Measurements from ENCODE around the gene KIF17.
"Not testable (repeated sequence)": the region's sequence is repeated elsewhere in the genome, so short reads cannot be mapped to it uniquely, and the experiment has no call there.

The KIF17 gene

DNA sequence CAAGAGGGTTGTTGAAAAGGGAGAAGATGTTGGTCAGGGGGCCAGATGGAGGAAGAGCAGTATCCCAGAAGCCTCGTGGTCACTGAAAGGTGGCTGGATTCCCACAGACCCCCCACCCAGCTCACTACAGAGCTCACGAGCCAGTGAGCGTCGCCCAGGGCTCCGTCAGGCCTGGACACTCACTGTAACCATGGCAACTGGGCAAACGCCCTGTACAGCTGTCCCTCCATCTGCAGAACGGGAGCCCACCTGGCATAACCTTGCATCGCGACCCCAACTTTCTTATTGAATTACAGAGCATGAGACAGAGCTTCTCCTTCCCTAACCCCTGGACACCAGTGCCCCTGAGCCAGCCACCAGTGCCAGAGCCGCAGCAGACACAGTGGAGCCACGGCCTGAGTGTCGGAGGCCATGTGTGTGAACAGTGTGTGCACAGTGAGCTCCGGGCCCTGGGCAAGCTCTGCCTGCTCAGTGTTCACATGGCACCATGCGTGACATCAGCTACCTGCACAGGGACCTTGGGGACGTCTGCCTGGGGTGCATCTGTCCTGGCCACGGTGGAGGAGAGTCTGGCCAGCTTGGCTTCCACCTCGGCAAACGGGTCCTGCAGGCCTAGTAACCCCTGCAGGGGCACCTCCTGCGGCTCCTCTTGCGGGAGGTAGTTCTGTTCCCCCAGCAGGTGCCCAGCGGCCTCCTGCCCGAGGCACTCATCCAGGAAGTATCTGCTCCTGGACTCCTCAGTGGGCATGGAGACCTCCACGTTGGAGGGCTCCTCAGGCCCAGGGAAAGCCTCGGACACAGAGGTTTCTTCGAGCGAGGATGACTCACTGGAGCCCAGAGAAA is 30.7 kb downstream of the KIF17 start:
- no peak for DNase-seq (ENCODE audit: low read depth)

DNA sequence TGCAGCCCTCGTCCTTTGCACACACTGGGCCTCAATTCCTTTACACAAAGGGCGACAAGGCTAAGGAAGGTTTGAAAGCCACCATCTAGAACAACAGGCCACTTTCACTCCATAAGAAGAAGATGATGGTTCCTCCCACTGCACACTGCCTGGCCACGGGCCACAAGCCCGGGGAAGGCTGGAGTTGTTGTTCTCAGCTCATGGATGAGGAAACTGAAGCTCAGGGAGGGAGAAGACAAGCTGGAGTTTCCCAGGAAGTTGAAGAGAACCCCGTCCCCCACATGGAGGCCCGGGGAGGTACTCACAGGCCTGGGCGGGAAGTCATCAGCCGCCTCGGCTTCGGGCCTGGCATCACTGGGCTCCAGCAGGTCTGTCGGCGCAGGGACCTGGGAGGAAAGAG is 32.1 kb downstream of the KIF17 start:
- no peak for DNase-seq (ENCODE audit: low read depth)

DNA sequence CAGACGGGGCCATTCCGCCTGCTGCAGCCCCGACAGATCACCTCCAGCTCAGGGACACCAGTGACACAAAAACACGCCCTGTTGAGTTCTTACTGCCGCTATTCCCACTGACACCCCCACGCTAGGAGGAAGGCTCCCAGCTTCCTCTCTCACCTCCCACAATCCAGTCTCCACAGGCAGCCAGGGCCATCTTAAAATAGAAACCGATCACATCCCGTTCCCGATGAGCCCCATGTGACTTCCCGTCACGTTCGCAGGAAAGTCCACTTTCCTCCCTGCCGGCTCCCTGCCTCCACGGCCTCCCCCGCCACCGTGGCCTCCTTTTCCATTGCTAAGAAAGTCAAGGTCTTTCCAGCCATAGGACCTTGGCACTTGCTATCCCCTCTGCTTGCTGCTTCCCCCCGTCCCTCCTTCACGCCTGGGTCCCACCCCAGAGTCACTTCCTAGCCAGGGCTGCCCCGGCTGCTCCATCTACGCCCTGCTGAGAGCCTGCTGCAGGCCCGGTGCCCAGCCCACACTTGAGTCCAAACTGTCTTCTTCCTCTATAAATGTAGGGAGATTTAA is 32.6 kb downstream of the KIF17 start:
- no peak for DNase-seq (ENCODE audit: low read depth)

DNA sequence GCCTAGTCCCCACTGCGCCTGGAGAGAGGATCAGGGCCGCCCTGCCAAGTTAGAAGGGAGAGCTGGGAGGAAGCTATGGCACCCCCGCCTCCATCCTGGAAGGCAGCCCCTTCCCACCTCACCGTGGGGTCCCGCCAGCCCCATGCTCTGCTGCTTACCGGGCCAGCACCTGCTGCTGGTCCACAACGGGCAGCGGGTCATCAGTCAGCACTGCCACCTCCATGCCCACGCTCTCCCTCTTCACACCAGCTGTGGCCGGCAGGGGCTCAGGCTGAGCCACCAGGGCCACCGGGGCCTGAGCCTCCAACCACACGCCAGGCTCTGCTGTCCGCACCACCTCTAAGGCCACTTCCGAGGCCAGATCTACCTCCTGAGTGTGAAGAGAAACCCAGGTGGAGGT is 33.2 kb downstream of the KIF17 start:
- no peak for DNase-seq (ENCODE audit: low read depth)

DNA sequence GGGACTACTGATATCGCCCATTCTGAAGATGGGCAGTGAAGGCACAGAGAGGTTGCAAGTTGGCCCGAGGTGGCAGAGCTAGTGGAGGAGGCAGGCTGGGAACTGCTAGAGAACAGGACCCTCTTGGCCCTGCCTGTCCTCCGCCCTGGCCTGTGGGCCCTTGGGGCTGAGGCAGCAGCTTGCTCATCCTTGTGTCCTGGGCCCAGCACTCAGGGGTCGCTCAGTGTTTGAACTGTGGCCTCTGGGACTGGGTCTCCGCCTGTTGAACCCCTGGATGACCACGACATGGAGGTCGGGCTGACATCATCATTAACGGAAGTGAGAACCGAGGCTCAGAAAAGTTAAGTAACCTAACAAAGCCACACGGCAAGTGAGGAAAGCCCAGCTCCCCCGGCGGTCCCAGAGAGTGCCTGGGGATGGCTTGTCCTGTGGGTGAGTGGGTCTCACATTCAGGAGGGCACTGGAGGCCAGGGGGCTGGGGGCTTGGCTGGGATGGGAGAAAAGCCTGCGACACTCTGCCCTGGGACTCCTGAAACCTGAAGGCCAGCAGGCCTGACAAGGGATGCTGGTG is 33.7 kb downstream of the KIF17 start:
- DNase-seq (ENCODE audit: low read depth): no peak

DNA sequence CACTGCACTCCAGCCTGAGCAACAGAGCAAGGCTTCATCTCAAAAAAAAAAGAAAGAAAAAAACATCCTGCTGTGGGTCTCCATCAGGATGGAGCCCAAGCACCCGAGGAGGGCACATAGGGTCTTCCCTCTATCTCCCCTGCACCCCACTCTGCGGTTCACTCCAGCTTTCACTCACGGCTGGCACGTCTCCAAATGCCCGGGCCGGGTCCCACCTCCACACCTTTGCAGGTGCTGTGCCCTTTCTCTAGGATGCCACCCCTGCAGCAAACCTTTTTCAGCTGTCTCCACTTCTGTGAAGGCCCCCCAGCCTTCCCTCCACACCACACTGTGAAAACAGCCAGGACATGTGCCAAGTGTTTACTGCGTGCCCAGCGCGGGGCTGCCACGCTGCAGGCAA is 34.2 kb downstream of the KIF17 start:
- no peak for DNase-seq (ENCODE audit: low read depth)

DNA sequence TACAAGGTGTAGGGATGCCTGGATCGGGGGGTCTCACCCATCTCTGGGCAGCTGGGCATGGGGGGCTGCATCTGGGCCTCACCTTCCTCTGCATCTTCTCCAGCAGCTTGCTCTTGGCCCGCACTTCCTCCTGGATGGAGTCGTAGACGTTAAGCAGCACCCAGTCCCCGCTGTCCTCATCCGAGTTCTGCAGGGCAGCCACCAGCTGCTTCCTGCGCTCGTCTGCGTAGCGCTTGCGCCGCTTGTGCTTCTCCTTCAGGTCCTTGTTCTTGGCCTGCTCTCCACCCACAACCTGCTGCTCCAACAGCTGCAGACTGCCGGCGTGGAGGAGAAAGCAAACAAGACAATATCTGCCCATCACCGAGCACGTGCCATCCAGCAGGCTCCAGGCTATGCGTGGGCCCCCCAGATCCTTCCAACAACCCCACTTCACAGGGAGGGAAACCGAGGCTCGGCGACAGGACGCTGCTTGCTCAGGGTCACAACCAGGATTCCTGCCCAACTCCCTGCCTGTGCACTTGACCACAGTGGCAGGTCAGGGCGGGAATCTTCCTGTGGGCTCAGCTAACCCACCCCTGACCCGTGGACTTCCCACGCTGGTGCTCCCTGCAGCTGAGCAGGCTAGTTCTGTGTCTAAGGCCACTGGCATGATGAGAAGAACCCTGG is 35.1 kb downstream of the KIF17 start:
- no peak for DNase-seq (ENCODE audit: low read depth)

DNA sequence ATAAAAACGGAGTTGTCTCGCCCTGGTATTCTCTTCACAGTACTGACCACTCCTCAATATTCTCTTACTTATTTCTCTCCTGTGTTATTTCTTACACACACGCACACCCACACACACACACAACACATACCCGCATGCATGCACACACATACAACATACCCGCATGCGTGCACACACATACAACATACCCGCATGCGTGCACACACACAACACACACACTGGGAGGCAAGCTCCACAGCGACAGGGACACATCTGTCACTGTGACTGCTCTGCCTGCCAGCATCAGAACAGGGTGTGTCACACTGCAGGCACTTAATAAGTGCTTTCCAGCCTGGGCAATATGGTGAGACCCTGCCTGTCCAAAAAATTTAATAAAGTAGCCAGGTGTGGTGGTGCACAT is 35.8 kb downstream of the KIF17 start:
- no peak for DNase-seq (ENCODE audit: low read depth)

DNA sequence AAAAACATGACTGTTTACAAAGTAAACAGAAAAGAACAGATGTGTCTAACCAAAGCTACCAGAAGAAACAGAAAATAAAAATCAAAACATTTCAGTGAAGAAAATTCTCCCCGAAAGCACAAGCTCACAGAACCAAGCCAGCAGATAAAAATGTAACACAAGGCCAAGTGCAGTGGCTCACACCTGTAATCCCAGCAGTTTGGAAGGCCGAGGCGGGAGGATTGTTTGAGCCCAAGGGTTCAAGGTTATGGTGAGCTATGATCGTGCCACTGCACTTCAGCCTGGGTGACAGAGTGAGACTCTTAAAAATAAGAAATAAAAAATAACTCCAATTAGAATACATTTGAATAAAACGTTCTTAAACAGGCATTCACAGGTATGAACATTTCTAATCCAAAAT is 37.5 kb downstream of the KIF17 start:
- no peak for DNase-seq (ENCODE audit: low read depth)

DNA sequence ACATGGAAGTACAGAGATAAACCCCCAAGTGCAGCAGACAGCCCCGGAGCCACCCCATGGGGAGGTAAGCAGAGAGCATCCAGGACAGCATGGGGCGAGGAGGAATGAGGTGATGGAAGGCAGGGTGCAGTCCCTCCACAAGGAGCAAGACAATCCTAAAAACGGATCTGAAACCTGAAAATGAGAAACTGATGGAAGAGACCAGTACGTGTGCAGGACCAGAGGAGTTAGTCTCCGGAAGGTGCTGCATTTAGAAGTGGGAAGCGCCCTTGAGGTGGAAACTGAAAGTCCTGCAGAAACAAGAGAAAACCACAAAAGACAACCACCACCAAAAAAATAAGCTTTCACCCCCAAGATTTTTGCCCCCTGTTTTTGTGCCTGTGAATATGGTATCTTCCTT is 39.2 kb downstream of the KIF17 start:
- no peak for DNase-seq (ENCODE audit: low read depth)

DNA sequence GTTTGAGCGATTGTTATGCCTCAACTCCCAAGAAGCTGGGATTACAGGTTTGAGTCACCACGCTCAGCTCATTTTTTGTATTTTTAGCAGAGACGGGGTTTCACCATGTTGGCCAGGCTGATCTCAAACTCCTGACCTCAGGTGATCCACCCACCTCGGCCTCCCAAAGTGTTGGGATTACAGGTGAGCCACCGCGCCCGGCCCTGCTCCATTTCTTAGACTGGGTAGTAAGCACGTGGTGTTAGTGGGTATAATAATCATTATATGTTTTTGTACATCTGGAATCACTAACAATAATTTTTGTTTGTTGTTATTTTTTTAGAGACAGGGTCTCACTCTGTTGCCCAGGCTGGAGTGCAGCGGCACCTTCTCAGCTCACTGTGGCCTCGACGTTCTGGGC is 44.2 kb downstream of the KIF17 start:
- not testable (repeated sequence) for DNase-seq (ENCODE audit: low read depth)

DNA sequence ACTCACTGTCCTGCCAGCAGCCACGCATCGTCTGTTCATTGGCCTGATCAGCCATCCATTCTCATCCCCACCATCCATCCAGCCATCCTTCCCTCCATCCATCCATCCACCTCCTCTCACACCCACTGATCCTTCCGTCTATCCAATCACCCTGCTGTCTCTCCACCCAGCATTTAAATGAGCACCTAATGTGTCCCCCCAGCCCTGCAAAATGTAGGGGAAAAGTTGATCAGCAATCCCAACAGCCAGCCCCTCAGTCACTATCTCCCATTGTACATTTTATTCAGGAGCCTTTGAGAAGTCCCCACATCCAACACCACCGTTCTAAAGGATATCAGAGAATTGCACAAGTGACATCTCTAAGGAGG is 45.6 kb downstream of the KIF17 start:
- no peak for DNase-seq (ENCODE audit: low read depth)

DNA sequence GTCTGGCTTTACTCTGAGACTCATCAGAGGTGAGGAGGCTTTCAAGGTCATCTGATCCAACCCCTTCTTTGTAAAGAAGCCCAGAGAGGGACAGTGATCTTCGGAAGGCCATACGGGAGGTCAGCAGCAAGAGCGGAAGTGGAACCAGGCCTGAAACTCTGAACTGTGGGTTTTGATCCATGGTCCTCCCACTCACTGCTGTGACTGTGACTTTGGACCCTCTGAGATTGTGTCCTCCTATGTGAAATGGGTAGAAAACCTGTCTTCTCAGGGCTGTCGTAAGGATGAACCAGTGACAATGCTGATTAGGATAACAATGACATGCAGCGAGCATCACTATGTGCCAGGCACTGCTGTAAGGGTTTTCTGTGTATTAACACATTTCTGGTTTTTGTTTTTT is 46.9 kb downstream of the KIF17 start:
- DNase-seq (ENCODE audit: low read depth): no peak

DNA sequence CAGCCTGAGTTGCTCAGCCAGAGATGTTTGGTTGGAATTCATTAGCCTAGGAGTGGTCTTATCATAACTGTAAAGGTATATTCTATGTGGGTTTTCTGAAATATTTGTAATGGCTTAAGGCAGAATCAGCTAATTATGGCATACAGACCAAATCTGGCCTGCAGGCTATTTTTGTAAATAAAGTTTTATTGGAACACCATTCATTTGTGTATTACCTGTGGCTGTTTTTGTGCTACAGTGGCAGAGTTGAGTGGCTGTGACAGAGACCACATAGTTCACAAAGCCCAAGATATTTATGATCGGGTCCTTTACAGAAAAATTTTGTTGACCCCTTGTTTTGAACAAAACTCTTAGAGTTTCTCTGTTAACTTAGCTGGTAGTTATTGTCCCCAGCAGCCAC is 49.2 kb downstream of the KIF17 start:
- DNase-seq (ENCODE audit: low read depth): no peak

DNA sequence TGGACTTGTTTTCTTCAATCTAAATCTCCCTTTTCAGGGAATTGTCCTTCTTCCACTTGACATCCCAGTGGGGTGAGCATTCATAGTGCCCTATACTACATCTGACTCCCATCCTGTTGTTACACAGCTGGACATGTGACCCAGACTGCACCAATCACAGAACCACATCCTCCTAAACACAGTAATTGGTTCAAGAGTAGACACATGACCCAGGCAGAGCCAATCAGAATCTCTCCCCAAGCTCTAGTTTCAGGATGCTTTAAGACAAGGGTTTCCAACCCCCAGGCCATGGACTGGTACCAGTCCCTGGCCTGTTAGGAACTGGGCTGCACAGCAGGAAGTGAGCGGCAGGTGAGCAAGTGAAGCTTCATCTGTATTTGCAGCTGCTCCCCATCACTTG is 51.0 kb downstream of the KIF17 start:
- DNase-seq (ENCODE audit: low read depth): no peak

DNA sequence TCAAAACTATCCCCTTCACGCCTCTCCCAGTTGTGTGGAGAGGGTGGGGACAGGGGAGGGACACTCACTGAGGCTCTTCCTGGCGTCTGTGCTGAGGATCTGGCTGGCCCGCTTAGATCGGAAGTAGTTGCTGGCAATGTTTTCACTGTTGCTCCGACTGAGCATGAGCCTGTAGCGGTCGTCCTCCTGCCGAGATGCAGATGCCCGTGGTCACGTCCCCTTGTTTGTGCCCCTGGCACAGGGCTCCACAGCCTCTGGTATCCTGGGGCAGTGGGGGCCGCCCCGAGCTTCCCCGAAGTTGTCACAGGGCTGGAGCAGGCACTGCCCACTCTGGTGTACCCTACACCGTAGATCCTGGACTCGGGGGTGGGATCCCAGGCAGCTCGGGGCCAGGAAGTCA is 51.7 kb downstream of the KIF17 start:
- DNase-seq (ENCODE audit: low read depth): no peak

DNA sequence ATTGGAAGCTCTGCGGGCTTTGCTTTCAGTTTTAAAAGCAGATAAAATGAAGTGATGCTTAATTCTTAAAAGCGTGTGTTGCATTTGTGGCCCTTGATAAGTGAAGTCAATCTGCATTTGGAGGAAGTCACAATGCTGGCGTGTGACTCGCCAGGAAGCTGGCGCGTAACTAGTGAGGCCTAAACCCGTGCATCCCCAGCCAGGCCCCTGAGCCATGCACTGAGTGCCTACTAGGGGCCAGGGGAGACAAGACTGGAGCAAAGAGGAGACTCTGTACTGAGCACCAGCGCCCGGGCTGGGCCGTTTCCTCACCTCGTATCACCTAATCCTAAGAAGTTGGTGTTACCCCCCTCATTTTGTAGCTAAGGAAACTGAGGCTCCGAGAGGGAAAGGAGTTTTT is 52.1 kb downstream of the KIF17 start:
- no peak for DNase-seq (ENCODE audit: low read depth)

DNA sequence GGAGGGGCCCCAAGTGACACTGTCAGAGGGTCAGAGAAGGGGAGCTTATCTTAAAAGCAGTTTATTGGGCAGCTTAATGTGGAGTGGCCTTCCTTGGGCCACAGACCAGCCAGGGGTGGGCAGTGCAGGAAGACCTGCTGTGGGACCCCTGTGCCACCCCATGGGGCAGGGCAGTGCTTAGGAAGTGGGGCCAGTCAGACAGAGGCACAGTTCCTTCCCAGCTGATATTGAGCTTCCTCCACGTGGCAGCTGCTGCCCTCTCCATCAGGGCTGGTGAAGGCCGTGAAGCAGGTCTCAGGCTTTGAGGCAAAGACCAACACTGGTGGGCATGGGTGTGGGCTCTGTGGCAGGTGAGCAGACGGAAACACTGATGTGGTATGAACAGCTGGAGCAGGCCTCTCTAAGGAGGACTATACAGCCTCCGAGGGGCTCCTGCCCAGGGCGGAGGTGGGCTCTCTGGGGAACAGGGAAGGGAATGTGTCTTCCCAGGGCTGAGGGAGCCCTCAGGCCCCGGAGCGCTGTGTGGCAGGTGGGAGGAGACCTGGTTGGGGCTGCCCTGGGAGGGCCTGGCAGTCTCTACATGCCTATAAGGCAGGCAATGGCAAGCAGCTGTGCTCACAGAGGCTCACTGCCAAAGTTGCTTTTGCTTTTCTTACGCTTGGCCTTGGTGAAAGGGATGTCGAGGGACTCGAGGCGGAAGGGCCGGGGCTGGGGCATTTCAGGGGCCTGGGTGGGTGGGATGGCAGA is 53.7 kb downstream of the KIF17 start:
- no peak for DNase-seq (ENCODE audit: low read depth)

DNA sequence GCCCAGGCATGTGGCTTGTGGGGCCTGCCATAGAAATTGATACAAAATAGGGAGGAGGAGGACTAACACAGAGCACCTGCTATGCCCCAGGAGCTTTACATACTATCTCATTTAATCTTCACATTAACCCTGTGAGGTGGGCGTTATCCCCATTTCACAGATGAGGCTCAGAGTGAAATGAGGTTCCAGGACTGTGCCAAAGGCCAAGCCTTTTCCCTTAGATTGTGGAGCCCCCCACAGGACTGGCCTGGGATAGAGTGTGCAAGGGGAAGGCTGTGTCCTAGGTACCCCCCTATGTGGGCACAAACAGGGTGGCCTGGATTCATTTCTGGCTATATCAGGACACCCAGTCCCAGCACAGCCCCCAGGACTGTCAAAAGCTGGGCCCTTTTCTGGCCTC is 54.4 kb downstream of the KIF17 start:
- no peak for DNase-seq (ENCODE audit: low read depth)

DNA sequence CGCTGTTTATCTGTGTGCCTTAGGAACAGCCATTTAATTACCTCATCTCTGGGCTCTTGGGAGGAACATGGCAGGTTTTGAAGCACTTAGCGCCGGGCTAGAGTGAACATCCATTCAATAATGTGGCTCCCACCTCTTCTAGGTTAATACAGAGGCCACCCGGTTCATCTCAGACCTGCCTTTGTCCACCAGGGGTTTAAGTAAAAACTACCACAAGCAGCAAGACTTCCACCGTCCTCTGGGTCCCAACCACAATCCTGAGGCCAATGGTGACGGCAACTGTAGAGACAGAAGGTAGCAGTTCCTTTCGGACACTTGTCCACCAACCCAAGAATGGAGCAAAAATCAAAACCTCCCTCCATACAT is 55.7 kb downstream of the KIF17 start:
- no peak for DNase-seq (ENCODE audit: low read depth)

DNA sequence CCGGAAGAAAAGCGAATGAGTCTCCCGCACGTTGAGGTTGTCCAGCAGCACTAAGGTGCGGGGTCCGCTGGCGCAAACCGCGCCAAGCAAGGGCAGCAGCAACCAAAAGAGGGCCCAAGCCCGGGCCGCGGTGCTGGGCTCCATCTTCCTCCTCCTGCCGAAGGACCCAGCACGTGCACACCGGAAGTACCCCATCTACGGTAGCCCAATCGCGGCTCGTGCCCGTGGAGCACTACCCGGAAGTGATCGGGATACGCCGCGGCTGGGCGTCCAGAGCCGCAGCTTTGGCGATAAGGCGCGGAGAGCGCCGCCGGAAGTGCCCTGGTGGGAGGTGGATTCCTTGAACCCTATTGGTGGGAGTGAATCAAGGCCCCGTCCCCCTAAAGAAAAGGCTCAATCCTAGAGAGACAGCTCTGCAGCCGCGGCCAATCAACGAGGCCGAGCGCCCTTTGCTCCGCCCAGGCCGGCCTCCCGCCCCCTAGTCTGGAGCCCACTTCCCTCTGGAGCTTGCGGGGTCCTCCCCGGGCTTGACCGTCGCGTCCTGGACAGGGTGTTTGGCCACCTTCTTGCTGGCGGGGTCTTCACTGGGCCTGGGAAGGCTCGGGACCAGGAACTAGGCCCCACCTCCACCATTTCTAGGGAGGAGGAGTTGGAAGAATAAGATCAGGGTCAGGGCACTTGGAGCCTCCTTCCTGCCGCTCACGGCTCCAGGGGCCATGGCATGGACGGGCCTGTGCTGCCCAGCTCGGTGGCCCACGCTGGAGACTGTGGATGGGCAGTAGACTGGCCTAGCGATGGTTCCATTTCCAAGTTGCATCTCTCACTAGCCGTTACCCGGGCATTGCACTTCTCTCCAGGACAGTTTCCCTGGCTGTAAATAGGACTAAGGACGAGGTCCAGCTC is 56.3 kb downstream of the KIF17 start, which contains the start of gene DDOST:
Gene DDOST, minus strand, starts transcription at position 163 of the 903 bp plus-strand sequence. Its CDS starts 19 bp downstream, at position 144.
- DNase-seq (ENCODE audit: low read depth): peak; percentile 88

Data from stimulated activated CD8-positive, alpha-beta memory T cell treated with anti-CD3 and anti-CD28 coated beads, Interleukin-12 subunit alpha, Interleukin-12 subunit beta, amount 100 ng/mL, for 1 hour (primary cell).